ENCODE results near the gene ATRNL1.

DNA sequence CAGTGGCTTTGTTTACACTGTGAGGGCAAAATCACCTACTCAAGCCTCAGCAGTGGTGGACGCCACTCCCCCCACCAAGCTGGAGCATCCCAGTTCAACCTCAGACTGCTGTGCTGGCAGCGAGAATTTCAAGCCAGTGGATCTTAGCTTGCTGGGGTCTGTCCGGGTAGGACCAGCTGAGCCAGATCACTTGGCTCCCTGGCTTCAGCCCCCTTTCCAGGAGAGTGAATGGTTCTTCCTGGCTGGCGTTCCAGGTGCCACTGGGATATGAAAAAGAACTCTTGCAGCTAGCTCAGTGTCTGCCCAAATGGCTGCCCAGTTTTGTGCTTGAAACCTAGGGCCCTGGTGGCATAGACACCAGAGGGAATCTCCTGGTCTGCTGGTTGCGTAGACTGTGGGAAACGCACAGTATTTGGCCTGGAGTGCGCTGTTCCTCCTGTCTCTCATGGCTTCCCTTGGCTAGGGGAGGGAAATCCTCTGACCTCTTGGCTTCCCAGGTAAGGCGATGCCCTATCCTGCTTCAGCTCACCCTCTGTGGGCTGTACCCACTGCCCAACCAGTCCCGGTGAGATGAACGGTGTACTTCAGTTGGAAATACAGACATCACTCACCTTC, 398.5 kb downstream of the ATRNL1 start:
- TF ChIP-seq, protein P1, sequence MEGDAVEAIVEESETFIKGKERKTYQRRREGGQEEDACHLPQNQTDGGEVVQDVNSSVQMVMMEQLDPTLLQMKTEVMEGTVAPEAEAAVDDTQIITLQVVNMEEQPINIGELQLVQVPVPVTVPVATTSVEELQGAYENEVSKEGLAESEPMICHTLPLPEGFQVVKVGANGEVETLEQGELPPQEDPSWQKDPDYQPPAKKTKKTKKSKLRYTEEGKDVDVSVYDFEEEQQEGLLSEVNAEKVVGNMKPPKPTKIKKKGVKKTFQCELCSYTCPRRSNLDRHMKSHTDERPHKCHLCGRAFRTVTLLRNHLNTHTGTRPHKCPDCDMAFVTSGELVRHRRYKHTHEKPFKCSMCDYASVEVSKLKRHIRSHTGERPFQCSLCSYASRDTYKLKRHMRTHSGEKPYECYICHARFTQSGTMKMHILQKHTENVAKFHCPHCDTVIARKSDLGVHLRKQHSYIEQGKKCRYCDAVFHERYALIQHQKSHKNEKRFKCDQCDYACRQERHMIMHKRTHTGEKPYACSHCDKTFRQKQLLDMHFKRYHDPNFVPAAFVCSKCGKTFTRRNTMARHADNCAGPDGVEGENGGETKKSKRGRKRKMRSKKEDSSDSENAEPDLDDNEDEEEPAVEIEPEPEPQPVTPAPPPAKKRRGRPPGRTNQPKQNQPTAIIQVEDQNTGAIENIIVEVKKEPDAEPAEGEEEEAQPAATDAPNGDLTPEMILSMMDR (IDR thresholded peaks at IDR 0.05; ENCODE audit: low read length), result no peak
- no peak for TF ChIP-seq EZH2 (optimal IDR thresholded peaks at IDR 0.05; ENCODE audit: low read depth, low read length)

Measured in MM.1S (cell line).